Kidney tubule cell (primary cell): ENCODE results near the gene GGA3.
"Not testable (repeated sequence)": the region's sequence is repeated elsewhere in the genome, so short reads cannot be mapped to it uniquely, and the experiment has no call there.

Source experiments
- DNase-seq: peaks from one replicate; pipeline ENCODE4 v3.0.0-alpha.2; 2018; ENCODE audit warnings: low spot score

The GGA3 gene

GRCh38 chr17:75209061-75209460, 52.3 kb downstream of the GGA3 start:
- DNase-seq = no peak

GRCh38 chr17:75208161-75208560, 53.2 kb downstream of the GGA3 start:
- no peak for DNase-seq

- DNase-seq = no peak
Measured at GRCh38 chr17:75207760-75208159, 53.6 kb downstream of the GGA3 start.

- DNase-seq = not testable (repeated sequence)
Measured at GRCh38 chr17:75207050-75207407, 54.4 kb downstream of the GGA3 start.

GRCh38 chr17:75205793-75206163, 55.6 kb downstream of the GGA3 start:
- DNase-seq = no peak

- DNase-seq = peak; percentile 96
Measured at GRCh38 chr17:75205037-75205792, 56.2 kb downstream of the GGA3 start, which contains the start of gene NUP85. Gene NUP85 (plus strand): TSS chr17:75205679. CDS start chr17:75205762, 83 bp downstream.

GRCh38 chr17:75199886-75200618, 61.4 kb downstream of the GGA3 start:
- no peak for DNase-seq

- peak; percentile 98 for DNase-seq
Measured at GRCh38 chr17:75194879-75195278, 66.5 kb downstream of the GGA3 start.

GRCh38 chr17:75191584-75191983, 69.8 kb downstream of the GGA3 start:
- DNase-seq = peak; percentile 75

GRCh38 chr17:75188614-75189013, 72.8 kb downstream of the GGA3 start:
- DNase-seq = no peak
